AG04449 (cell line): ENCODE results near the gene SDF4.

Source experiments
- CTCF ChIA-PET: fragments of 350-600 bp; formaldehyde crosslinking; extraction: SDS; loops from one replicate; lab custom pipeline; 2021; ENCODE audit warnings: antibody characterized with exemption; lab: Yijun Ruan, JAX
- POLR2A ChIA-PET: fragments of 400-600, 350-600 bp; formaldehyde crosslinking; extraction: SDS; loops from one replicate; lab custom pipeline; 2020; ENCODE audit warnings: antibody characterized with exemption, inconsistent platforms; lab: Yijun Ruan, JAX
- DNase-seq: peaks from one replicate; pipeline ENCODE4 v3.0.0-alpha.2; 2010; ENCODE audit warnings: low read depth, low spot score
- H3K4me3 ChIP-seq: 2 replicates; pipeline ENCODE4 v1.5.1; 2011; ENCODE audit warnings: low read depth, mild to moderate bottlenecking, control low read depth, low read length
- CTCF ChIP-seq: IDR thresholded peaks from one replicate; pipeline ENCODE4 v1.5.1; 2011; ENCODE audit warnings: mild to moderate bottlenecking, moderate library complexity, low read length, control low read depth, inconsistent platforms; ENCODE audit not compliant: insufficient read depth; ENCODE audit errors: missing control alignments

Gene SDF4

GRCh38 chr1:1202831-1203560 lies 28.8 kb downstream of the SDF4 start:
- no peak for TF ChIP-seq CTCF
- ChIA-PET CTCF (interaction anchor here (1.5 kb wide), 1 partner anchor 80 kb away, joined by 3 read pairs; no protein-coding TSS in a partner anchor), POLR2A (no interaction called here)
- no peak overlapping the region for H3K4me3 ChIP-seq
- no peak for DNase-seq

- DNase-seq = no peak
- CTCF ChIA-PET = no interaction called here
- peak overlapping the region; percentile 48 for H3K4me3 ChIP-seq
- TF ChIP-seq CTCF = no peak
- POLR2A ChIA-PET = no interaction called here
These were observed 30.7 kb downstream of the SDF4 start for GRCh38 chr1:1200876-1201810.

- no peak overlapping the region for H3K4me3 ChIP-seq
- POLR2A ChIA-PET = no interaction called here
- no peak for DNase-seq
- TF ChIP-seq CTCF = no peak
- CTCF ChIA-PET = no interaction called here
These were observed 31.6 kb downstream of the SDF4 start for GRCh38 chr1:1199961-1200875.

DNA sequence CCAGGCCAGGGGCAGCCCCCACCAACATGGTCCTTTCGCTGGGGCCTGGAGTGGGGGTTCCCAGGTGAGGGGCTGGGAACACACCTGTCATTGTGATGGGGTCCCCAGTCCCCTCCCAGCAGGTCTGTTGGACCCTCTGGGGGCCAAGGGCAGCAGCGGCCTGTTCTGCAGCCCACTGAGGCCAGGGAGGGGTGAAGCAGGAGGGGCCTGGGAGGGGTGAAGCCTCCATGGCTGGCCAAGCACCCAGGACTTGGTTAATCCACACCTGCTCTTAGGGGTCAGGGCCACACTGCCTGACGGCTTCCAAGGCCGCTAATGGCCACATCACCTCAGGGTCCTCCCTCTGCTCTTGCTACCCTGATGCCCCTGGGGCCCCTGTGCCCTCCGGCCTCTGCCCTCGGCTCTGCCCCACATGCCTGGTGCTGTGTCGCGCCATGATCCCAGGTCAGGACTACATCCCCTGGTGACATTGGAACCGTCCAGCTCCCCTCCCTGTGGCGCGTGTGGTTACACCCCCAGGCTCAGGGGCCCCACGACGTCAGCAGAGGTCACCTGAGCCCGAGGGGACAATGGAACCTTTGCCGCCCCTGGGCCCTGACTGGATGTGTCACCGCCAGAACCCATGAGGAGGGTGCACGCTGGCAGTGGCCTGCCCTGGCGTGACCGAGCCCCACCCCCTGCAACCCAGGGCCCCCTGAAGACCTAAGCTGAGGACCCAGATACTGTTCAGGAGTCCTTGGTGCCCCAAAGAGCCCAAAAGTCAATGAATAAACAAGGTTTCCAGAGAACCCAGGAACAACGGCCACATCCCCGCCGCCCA lies 32.5 kb downstream of the SDF4 start:
- CTCF ChIA-PET = no interaction called here
- DNase-seq = no peak
- POLR2A ChIA-PET = no interaction called here
- H3K4me3 ChIP-seq = no peak overlapping the region
- TF ChIP-seq CTCF = no peak

GRCh38 chr1:1198423-1199140 lies 33.2 kb downstream of the SDF4 start:
- CTCF ChIA-PET = no interaction called here
- TF ChIP-seq CTCF = no peak
- H3K4me3 ChIP-seq = no peak overlapping the region
- POLR2A ChIA-PET = no interaction called here
- no peak for DNase-seq
